Hematopoietic multipotent progenitor cell treated with erythropoietin and hydrocortisone succinate and interleukin-3 and kit ligand, for 4 days (in vitro differentiated cells): Measurements from ENCODE around the gene PPP2R5B.

ENCODE experiments used
- DNase-seq: peaks from one replicate; pipeline ENCODE4 v3.0.0-alpha.2; 2015

Gene PPP2R5B

GRCh38 chr11:64923944-64924909, at the start of gene PPP2R5B:
PPP2R5B (plus strand) TSS chr11:64924689; CDS start chr11:64925735, 1,046 bp downstream.
- peak; percentile 97 for DNase-seq

DNA sequence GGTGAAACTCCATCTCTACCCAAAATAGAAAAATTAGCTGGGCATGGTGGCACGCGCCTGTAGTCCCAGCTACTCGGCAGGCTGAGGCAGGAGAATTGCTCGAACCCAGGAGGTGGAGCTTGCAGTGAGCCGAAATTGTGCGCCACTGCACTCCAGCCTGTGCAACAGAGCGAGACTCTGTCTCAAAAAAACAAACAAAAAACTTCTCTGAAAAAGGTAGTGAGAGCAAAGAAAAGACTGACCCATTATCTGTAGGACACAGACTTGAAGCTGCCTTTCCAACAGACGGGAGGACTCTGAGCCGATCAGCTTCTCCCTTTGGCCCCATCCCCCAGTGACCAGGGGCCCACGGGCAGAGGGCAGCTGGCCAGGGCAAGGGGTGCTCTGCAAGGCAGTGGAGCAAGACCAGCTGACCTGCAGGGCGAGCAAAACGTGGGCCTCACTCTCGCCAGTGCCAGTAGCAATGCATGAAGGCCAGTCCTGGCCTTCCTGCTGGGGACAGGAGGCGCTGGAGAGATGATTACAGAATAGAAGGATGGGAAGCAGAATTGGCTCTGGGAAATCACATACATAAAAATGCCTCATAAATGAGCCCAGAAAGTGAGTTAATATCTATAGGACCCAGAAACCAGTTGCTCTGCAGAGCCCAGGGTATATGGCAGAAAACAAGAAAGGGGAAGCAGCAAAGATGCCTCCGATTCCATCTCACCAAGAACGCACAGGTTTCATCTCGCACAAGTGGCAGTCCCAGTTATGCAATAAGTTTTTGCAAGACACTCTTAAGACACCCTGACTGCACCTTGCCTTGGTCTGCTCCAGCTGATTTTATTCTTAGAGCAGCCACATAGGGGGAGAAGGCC, 48.9 kb upstream of the PPP2R5B start:
- DNase-seq, result peak; percentile 78

DNA sequence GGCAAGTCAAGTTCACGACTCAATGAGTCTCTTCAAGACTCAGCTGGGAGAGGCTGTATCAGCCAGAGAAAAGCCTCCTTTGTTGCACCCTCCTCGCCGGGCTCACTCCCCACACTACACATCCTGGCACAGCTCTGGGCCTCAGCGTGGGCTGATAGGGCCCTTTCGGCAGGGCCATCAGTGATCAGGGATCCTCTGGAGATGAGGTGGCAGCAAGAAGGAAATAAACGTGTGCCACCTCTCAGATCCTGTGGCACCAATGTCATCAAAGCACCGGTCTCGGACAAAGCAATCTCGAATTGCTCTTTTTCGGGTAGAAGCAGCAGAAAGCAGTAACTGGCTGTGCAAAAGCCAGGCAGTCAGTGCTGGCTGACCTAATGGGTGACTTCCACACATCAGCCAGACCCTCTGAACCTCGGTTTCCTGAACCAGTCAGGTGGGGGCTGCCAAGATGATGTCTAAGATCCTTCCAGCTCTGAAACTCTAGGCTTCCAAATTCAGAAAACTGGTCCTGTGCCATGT, 48.2 kb upstream of the PPP2R5B start:
- no peak for DNase-seq

DNA sequence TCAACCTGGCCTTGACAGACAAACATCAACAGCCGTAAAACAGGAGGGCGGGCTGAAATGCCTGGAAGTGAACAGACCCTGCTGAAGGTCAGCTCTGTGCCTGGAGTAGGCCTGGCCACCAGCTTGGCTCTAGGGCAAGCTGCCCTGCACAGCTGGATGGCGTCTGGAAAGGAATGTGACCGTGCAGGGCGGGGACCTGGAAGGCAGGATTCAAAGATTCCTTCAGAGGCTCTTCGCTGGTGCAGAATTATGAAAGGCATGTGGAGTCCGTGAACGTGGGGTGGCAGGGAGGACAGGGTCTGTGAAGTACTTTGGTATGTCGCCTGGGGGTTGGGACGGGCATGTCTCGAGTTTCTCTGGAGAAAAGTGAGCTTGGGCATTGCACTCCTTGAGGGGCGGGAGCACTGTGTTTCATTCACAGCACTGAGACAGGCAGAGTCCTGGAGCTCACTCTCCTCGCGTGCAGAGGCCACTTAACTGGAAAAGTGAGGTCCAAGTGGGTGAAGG, 47.6 kb upstream of the PPP2R5B start:
- DNase-seq, result no peak

DNA sequence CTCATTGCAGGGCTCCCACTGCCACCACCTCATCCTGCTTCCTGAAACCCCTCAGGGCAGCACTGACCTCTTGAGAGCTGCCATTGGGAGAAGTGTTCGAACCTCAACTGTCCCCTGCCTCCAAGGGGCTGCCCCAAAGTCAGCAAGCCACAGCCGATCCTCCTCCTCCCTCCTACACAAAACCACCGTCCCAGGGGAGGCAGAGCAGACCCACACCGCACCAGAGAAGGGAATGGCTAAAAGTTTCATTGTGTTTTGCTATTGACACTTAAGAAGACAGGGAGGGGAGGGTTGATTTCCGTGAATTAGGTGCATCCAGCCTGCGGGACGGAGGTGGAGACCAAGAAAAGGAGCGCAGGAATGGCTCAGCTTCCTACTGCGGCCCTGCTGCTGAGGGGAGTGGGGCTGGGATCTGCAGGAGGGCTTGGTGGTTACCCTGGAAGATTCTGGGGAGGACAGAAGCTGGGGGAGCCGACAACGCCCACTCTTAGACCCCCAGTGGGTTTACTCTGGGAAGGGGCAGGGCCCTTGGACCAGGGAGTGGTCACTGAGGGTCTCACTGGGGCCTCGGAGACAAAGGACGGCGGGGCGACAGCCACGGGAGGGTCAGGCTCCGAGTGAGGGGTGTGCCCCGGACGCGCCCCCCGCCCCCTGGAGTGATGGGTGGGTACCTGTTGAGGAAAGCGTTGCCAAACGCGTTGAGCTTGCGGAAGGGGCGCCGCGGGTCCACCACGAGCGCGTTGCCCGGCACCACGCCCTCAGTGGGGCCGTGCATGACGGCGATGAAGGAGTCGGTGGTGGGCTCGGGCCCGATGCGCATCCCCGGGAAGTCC, 46.9 kb upstream of the PPP2R5B start:
- no peak for DNase-seq

- DNase-seq, result no peak
Observed at GRCh38 chr11:64878223-64878493, 46.3 kb upstream of the PPP2R5B start.

GRCh38 chr11:64878494-64879243, 45.8 kb upstream of the PPP2R5B start, which contains the start of gene EHD1:
EHD1 (minus strand) TSS chr11:64878621; CDS start chr11:64878464, 157 bp downstream.
- peak; percentile 100 for DNase-seq

- no peak for DNase-seq
Observed at GRCh38 chr11:64879244-64879900, 45.1 kb upstream of the PPP2R5B start.

GRCh38 chr11:64880240-64881001, 44.1 kb upstream of the PPP2R5B start:
- no peak for DNase-seq

DNA sequence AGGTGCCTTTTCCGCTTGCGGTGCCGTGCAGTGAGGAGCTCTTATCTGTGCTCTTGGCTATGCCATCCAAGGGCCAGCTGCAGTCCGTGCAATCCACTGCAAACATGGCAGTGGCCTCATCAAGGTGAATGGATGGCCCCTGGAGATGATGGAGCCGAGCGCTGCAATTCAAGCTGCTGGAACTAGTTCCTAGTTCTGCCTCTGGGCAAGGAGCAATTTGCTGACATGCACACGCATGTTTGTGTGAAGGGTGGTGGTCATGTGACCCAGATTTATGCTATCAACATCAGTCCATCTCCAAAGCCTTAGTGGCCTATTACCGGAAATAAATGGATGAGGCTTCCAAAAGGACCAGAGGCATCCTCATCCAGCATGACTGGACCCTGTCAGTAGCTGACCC, 43.0 kb upstream of the PPP2R5B start:
- no peak for DNase-seq

GRCh38 chr11:64882243-64882642, 42.2 kb upstream of the PPP2R5B start:
- DNase-seq, result no peak

- DNase-seq, result no peak
Observed at GRCh38 chr11:64883575-64883974, 40.9 kb upstream of the PPP2R5B start.

- no peak for DNase-seq
Observed at GRCh38 chr11:64884019-64884418, 40.5 kb upstream of the PPP2R5B start.

DNA sequence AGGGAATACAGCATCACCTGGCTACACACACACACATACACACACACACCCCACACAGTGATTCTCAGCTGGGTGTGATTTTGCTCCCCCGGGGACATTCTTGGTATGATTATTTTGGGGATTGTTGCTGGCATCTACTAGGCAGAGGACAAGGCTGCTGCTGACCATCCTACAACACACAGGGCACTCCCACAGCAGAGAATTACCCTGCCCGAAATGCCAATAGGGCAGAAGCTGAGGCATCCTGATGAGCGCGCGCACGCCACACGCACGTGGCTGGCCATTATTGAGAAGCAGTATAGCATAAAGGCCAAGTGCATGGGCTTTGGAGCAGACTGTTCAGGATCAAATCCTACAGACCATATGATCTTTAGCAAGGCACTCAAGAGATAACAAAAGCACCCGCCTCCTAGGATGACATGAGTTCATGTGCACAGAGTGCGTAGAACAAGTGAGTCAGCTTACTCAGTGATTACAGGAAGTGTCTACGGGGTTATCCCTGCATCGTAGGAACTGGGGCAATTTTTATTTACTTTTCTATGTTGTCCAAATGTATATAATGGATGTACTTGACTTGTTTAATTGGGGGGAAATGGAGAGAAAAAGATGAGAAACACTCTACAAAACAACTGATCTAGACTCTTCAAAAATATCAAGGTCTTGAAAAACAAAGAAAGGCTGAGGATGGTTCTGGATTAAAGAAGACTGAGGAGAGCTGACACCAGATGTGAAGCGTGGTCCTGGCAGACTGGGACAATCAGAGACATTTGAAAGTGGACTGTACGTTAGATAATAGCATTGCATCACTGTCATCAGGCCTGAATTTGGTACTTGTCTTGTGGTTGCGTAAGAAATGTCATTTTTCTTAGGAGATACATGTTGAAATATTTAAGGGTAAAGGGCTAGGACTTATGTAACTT, 38.9 kb upstream of the PPP2R5B start:
- DNase-seq, result peak; percentile 94

- DNase-seq, result no peak
Observed at GRCh38 chr11:64887234-64887756, 37.2 kb upstream of the PPP2R5B start.

- DNase-seq, result peak; percentile 90
Observed at GRCh38 chr11:64887757-64888405, 36.6 kb upstream of the PPP2R5B start.

DNA sequence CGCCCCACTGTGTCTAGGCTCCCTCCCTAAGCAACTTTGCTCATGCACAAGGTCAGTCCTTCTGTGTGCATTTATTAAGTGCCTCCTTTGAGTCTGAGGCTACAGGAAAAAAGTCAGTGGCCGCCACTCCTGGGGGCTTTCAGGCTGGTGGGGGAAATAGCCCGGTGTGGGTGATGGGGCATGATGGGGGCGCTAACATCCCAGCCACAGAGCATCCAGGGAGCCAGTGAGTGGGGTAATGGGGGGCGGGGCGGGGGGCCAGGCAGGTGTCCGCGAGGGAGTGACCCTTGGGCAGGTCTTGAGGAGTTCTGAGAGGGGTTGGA, 36.1 kb upstream of the PPP2R5B start:
- DNase-seq, result no peak

- DNase-seq, result peak; percentile 98
Observed at GRCh38 chr11:64888729-64889511, 35.6 kb upstream of the PPP2R5B start.
